ENCODE data around the gene SUMO3. TPM values are rescaled to one million over a fixed set of nuclear protein-coding genes. Genes with fewer than 3 reads are reported as not detected.

Gene SUMO3
- total RNA-seq, 1 experiment from 2014 or later: 82.9 TPM

DNA sequence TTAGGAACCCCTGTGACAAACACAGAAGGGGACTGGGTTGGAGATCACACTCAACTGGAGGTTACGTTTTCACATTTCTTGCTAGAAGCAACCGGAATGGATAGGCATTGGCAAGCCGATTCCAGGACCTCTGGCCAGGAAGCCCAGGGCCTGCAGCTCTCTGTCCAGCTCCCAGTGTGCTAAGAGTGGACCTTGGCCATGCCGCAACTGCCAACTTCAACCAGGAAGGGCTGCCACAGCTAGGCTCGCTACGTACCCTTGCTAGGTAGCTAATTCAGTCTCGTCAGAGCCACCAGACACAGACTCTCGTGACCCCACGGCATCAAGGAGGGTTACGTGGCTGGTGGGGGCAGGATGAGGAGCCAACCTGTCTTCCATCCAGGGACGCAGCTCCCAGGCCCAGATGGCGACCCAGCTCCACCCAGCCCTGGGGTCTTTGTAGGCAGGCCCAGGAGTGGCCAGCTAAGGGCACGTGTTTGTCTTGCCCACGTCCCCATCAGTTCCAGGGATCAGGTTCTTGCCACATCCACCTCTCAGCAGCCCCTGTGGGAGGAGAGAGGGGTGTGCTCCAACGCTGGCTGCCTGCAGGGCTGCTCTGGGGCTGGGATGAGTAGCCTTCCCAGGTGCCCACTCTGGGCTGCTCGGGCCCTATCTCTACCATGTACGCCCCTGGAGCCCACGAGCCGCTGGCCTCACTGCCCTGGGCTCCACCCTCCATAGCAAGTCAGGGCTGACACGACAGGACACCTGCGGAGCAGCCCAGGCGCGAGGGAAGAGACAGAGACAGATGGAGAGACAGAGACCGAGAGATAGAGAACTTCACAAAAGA is 55.4 kb downstream of the SUMO3 start:
- Histone ChIP-seq H2BK12ac (ENCODE audit: insufficient read length, low read depth, low read length) (no peak overlapping the region), H3K14ac (ENCODE audit: insufficient read depth, low read length) (no peak overlapping the region), H4K5ac (ENCODE audit: insufficient read length, low read depth, low read length) (no peak overlapping the region), H3K4me2 (ENCODE audit: insufficient read depth, insufficient read length, low read length) (no peak overlapping the region), H3K27me3 (ENCODE audit: insufficient read depth, low read length) (no peaks in the 10 kb centered on the region), H2AK5ac (ENCODE audit: insufficient read length, low read length) (no peak overlapping the region), H3K56ac (ENCODE audit: insufficient read length, low read depth, low read length) (no peak overlapping the region), H2BK5ac (ENCODE audit: insufficient read length, low read length) (no peak overlapping the region), H4K91ac (ENCODE audit: insufficient read length, low read depth, low read length) (no peak overlapping the region), H3K9me3 (ENCODE audit: control insufficient read depth, low read depth, low read length) (no peaks in the 10 kb centered on the region), H4K8ac (replicated peaks; ENCODE audit: insufficient read length, low read depth, low read length) (no peak overlapping the region), H3K79me2 (ENCODE audit: insufficient read depth, low read length) (no peaks in the 10 kb centered on the region), H3K9ac (ENCODE audit: extremely low read depth, insufficient read length, low read length) (no peak overlapping the region), H3K79me1 (ENCODE audit: insufficient read depth, low read depth, low read length, poor library complexity, severe bottlenecking) (no peaks in the 10 kb centered on the region), H3K27ac (ENCODE audit: insufficient read length, low read depth, low read length) (no peak overlapping the region), H2AFZ (ENCODE audit: low read length) (no peak overlapping the region), H3K4ac (ENCODE audit: low read depth, low read length) (no peak overlapping the region), H3K4me1 (ENCODE audit: insufficient read depth, low read length) (no peaks in the 10 kb centered on the region; the same call in 1 of the 2 replicates), H3K18ac (ENCODE audit: insufficient read length, low read depth, low read length) (no peak overlapping the region), H3K23ac (ENCODE audit: insufficient read length, low read depth, low read length) (no peak overlapping the region), H2BK15ac (ENCODE audit: low read depth, low read length) (no peak overlapping the region), H3K23me2 (ENCODE audit: insufficient read length, low read depth, low read length, poor library complexity, severe bottlenecking) (no peaks in the 10 kb centered on the region), H2BK120ac (ENCODE audit: low read depth, low read length, poor library complexity, severe bottlenecking) (no peak overlapping the region), H3T11ph (ENCODE audit: low read length) (no peak overlapping the region), H2BK20ac (ENCODE audit: low read depth, low read length, poor library complexity, severe bottlenecking) (no peak overlapping the region), H4K20me1 (ENCODE audit: control insufficient read depth, insufficient read depth, insufficient read length) (no peaks in the 10 kb centered on the region)
- Mint-ChIP-seq H3K4me3 (no peak overlapping the region), H3K27me3 (ENCODE audit: low read depth) (peaks cover 1% of the 10 kb centered on the region; the same call in 1 of the 2 replicates), H3K27ac (no peak overlapping the region), H3K9me3 (no peaks in the 10 kb centered on the region), H3K4me1 (peaks cover 41 to 48% of the 10 kb centered on the region in 2 experiments), H3K36me3 (ENCODE audit: insufficient read depth in 1 of 3, low read depth in 3 of 3) (peaks cover 0 to 4% (median 0%) of the 10 kb centered on the region in 3 experiments; a peak in 2 of 7 replicates)
- WGBS (ENCODE audit: extremely low coverage, insufficient read length, low lambda C conversion rate): no CpG with 5 or more reads among the region's 24 CpGs
- no peak for DNase-seq
- TF ChIP-seq, protein P1, sequence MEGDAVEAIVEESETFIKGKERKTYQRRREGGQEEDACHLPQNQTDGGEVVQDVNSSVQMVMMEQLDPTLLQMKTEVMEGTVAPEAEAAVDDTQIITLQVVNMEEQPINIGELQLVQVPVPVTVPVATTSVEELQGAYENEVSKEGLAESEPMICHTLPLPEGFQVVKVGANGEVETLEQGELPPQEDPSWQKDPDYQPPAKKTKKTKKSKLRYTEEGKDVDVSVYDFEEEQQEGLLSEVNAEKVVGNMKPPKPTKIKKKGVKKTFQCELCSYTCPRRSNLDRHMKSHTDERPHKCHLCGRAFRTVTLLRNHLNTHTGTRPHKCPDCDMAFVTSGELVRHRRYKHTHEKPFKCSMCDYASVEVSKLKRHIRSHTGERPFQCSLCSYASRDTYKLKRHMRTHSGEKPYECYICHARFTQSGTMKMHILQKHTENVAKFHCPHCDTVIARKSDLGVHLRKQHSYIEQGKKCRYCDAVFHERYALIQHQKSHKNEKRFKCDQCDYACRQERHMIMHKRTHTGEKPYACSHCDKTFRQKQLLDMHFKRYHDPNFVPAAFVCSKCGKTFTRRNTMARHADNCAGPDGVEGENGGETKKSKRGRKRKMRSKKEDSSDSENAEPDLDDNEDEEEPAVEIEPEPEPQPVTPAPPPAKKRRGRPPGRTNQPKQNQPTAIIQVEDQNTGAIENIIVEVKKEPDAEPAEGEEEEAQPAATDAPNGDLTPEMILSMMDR (conservative IDR thresholded peaks at IDR 0.05): no peak
